ENCODE results near the gene FANCM. TPM values are rescaled to one million over a fixed set of nuclear protein-coding genes. Genes with fewer than 3 reads are reported as not detected.
"Not testable (repeated sequence)": the region's sequence is repeated elsewhere in the genome, so short reads cannot be mapped to it uniquely, and the experiment has no call there.

The FANCM gene
- total and polyA plus RNA-seq, 2 experiments from 2014 or later: 4.1 to 6.7 TPM

DNA sequence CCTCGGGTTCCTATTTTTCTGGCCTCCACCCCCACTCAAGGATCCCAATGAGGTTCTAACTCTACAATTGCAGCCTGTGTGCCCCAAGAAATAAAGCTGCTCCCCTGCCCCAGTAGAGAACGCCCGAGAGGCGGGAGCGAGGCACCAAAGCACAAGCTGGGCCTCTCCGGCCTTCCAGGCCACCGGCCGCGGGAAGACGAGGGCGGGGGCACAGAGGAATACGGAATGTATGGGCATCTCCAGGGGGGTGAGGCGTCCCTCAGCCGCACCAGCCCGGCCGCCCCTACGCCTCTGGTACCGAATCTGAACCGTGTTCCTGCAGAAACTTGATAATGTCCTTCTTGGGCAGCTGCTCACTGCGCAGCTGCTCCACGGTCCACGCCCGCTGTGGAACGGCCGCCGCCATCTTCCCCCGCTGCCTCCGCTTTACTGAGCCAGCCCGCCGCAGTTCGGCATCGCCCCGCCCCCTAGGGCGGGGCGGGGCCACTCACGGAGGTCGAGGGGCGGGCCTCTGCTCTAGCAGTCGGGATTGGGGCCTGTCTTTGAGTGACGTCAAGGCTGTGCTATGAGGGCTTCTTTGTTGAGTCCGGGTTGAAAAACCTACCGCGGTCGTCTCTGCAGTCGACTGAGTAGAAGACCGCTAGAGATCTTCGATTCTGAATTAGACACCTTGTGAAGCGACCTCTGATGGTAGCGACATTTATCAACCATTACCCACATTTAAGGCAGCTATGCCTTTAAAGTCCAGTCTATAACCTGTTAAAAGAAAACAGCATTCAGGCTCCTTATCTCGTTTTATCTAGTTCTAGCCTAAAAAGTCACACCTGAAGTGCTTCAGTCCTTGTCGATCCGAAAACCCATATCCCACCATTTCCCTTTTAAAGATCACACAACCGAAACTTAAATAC is 1.4 kb upstream of the FANCM start, which contains the start of gene FKBP3:
TSS of gene FKBP3 (minus strand) at position 431 of the 908 bp plus-strand sequence. CDS start at position 406, 25 bp downstream.
- H3K4me3 ChIP-seq: peak within 1 kb of the TSS; percentile 90
- in situ Hi-C loops (cut with MboI): no loop called here
- peak within 1 kb of the TSS; percentile 93 for H3K4me2 ChIP-seq (ENCODE audit: unreplicated experiment)
- H3K36me3 ChIP-seq (ENCODE audit: low read depth): 0 out of 2 replicates have a peak, but pooled peaks cover under 1% of the 10 kb centered on the region
- TF ChIP-seq EZH2 (IDR thresholded peaks at IDR 0.05; ENCODE audit: insufficient read depth, poor library complexity, severe bottlenecking): no peak
- no peak for TF ChIP-seq EZH2phosphoT487 (IDR thresholded peaks at IDR 0.05; ENCODE audit: insufficient read depth, low read depth)
- H3K79me2 ChIP-seq (ENCODE audit: insufficient read depth): peaks cover 78% of the 10 kb centered on the region
- peak within 1 kb of the TSS; percentile 93 for H3K9ac ChIP-seq
- no peaks in the 10 kb centered on the region for H3K9me2 ChIP-seq (ENCODE audit: insufficient read depth)
- H4K20me1 ChIP-seq (ENCODE audit: insufficient read depth): no peaks in the 10 kb centered on the region; the same call in 1 of the 2 replicates
- WGBS, 2 experiments (ENCODE audit: low coverage in 1 of 2, low lambda C conversion rate in 2 of 2, missing lambda C conversion rate in 2 of 2): 0 to 1% methylated on average over 49 to 53 of the region's 53 CpGs
- H2AFZ ChIP-seq: peak within 1 kb of the TSS; percentile 100
- H3K27me3 ChIP-seq (replicated peaks; ENCODE audit: insufficient read depth): no peaks in the 10 kb centered on the region
- peak within 1 kb of the TSS; percentile 76 for H3K27ac ChIP-seq
- H3K4me1 ChIP-seq (ENCODE audit: insufficient read depth): peaks cover 21% of the 10 kb centered on the region
- H3K9me3 ChIP-seq (ENCODE audit: low read depth): no peaks in the 10 kb centered on the region
- peaks cover 15% of the 10 kb centered on the region; the same call in 1 of the 2 replicates for H3F3A ChIP-seq (ENCODE audit: insufficient read depth)
- DNase-seq: peak; percentile 100

DNA sequence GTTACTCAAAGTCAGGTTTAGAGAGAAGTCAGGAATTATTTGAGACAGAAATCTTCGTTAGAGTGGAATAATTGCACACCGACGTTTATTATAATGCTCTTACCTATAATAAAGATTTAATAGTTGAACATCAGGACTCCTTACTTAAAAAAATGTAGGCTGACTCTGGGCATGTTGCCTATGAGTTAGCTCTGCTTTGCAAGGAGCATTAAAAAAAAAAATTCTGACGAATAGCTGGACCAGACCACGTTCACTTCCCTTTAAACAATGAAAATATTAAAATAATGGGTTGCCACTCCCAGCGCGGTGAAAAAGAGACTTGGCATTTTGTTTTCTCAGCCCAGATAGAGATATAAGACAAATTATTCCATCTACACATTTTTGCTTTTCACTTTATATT is 574 bp upstream of the FANCM start:
- Histone ChIP-seq H4K20me1 (ENCODE audit: insufficient read depth) (no peaks in the 10 kb centered on the region; the same call in 1 of the 2 replicates), H3K27me3 (replicated peaks; ENCODE audit: insufficient read depth) (no peaks in the 10 kb centered on the region), H3K9me3 (ENCODE audit: low read depth) (no peaks in the 10 kb centered on the region), H3K79me2 (ENCODE audit: insufficient read depth) (peaks cover 78% of the 10 kb centered on the region), H3F3A (ENCODE audit: insufficient read depth) (peaks cover 15% of the 10 kb centered on the region; the same call in 1 of the 2 replicates), H3K9me2 (ENCODE audit: insufficient read depth) (no peaks in the 10 kb centered on the region), H3K36me3 (ENCODE audit: low read depth) (no peaks in the 10 kb centered on the region), H3K9ac (peak overlapping the region; percentile 93), H3K27ac (peak overlapping the region; percentile 76), H3K4me2 (ENCODE audit: unreplicated experiment) (peak overlapping the region; percentile 93), H2AFZ (peak overlapping the region; percentile 100), H3K4me3 (peak overlapping the region; percentile 90), H3K4me1 (ENCODE audit: insufficient read depth) (peaks cover 21% of the 10 kb centered on the region)
- 0 to 1% methylated on average over 7 of the region's 7 CpGs for WGBS, 2 experiments (ENCODE audit: low coverage in 1 of 2, low lambda C conversion rate in 2 of 2, missing lambda C conversion rate in 2 of 2)
- TF ChIP-seq EZH2 (IDR thresholded peaks at IDR 0.05; ENCODE audit: insufficient read depth, poor library complexity, severe bottlenecking): no peak
- no peak for TF ChIP-seq EZH2phosphoT487 (IDR thresholded peaks at IDR 0.05; ENCODE audit: insufficient read depth, low read depth)
- in situ Hi-C loops (cut with MboI): no loop called here
- DNase-seq: peak; percentile 72

DNA sequence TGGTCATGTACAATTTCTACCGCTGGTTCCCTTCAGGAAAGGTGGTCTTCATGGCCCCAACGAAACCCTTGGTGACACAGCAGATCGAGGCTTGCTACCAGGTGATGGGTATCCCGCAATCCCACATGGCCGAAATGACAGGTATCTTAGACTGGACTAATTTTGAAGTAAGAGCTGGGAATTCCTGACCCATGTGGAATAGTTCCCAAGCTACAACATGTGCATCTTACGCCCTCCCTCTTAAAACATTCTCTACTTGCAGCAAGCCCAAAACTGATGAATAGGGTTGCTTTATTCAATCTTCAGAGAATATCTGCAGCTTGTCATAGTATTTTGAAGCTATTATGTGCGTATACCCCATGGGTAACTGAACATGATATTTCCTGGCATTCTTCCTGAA is 669 bp downstream of the FANCM start:
- peaks cover 74% of the 10 kb centered on the region for H3K79me2 ChIP-seq (ENCODE audit: insufficient read depth)
- H3K9me2 ChIP-seq (ENCODE audit: insufficient read depth): no peaks in the 10 kb centered on the region
- DNase-seq: peak; percentile 34
- no peak for TF ChIP-seq EZH2phosphoT487 (IDR thresholded peaks at IDR 0.05; ENCODE audit: insufficient read depth, low read depth)
- no peak for TF ChIP-seq EZH2 (IDR thresholded peaks at IDR 0.05; ENCODE audit: insufficient read depth, poor library complexity, severe bottlenecking)
- no peaks in the 10 kb centered on the region for H3K9me3 ChIP-seq (ENCODE audit: low read depth)
- H3K9ac ChIP-seq: peak overlapping the region; percentile 71
- H3F3A ChIP-seq (ENCODE audit: insufficient read depth): peaks cover 15% of the 10 kb centered on the region; the same call in 1 of the 2 replicates
- H3K4me1 ChIP-seq (ENCODE audit: insufficient read depth): peaks cover 21% of the 10 kb centered on the region
- no peaks in the 10 kb centered on the region for H4K20me1 ChIP-seq (ENCODE audit: insufficient read depth)
- peak overlapping the region; percentile 90 for H3K4me3 ChIP-seq
- peak overlapping the region; percentile 100 for H2AFZ ChIP-seq
- in situ Hi-C loops (cut with MboI): no loop called here
- peak overlapping the region; percentile 93 for H3K4me2 ChIP-seq (ENCODE audit: unreplicated experiment)
- H3K36me3 ChIP-seq (ENCODE audit: low read depth): no peaks in the 10 kb centered on the region
- peak overlapping the region; percentile 55 for H3K27ac ChIP-seq
- 0 to 1% methylated on average over 7 of the region's 7 CpGs for WGBS, 2 experiments (ENCODE audit: low coverage in 1 of 2, low lambda C conversion rate in 2 of 2, missing lambda C conversion rate in 2 of 2)
- no peaks in the 10 kb centered on the region for H3K27me3 ChIP-seq (replicated peaks; ENCODE audit: insufficient read depth)

DNA sequence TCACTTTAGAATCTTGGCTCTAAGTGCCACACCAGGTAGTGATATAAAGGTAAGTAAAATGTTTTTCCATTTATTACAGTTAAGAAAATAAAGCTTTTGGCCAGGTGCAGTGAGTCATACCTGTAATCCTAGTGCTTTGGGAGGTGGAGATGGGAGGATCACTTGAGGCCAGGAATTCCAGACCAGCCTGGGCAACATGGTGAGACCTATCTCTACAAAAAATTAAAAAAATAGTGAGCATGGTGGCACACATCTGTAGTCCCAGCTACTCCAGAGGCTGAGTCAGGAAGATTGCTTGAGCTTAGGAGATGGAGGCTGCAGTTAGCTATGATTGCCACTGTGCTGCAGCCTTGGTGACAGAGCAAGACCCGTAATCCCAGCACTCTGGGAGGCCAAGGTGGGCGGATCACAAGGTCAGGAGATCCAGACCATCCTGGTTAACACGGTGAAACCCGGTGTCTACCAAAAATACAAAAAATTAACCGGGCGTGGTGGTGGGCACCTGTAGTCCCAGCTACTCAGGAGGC is 5.0 kb downstream of the FANCM start:
- TF ChIP-seq EZH2 (IDR thresholded peaks at IDR 0.05; ENCODE audit: insufficient read depth, poor library complexity, severe bottlenecking) (no peak), EZH2phosphoT487 (IDR thresholded peaks at IDR 0.05; ENCODE audit: insufficient read depth, low read depth) (no peak)
- in situ Hi-C loops (cut with MboI): no loop called here
- H3K27me3 ChIP-seq (replicated peaks; ENCODE audit: insufficient read depth): no peaks in the 10 kb centered on the region
- peaks cover 16% of the 10 kb centered on the region for H3K4me1 ChIP-seq (ENCODE audit: insufficient read depth)
- no peak overlapping the region for H3K27ac ChIP-seq
- no peak overlapping the region for H3K4me2 ChIP-seq (ENCODE audit: unreplicated experiment)
- no peaks in the 10 kb centered on the region for H3K36me3 ChIP-seq (ENCODE audit: low read depth)
- DNase-seq: no peak
- no peaks in the 10 kb centered on the region for H3K9me2 ChIP-seq (ENCODE audit: insufficient read depth)
- no peaks in the 10 kb centered on the region for H4K20me1 ChIP-seq (ENCODE audit: insufficient read depth)
- no peak overlapping the region for H2AFZ ChIP-seq
- 91 to 94% methylated on average over 6 of the region's 6 CpGs for WGBS, 2 experiments (ENCODE audit: low coverage in 1 of 2, low lambda C conversion rate in 2 of 2, missing lambda C conversion rate in 2 of 2)
- H3K4me3 ChIP-seq: no peak overlapping the region
- H3K79me2 ChIP-seq (ENCODE audit: insufficient read depth): peaks cover 48% of the 10 kb centered on the region
- H3F3A ChIP-seq (ENCODE audit: insufficient read depth): peaks cover 10% of the 10 kb centered on the region; the same call in 1 of the 2 replicates
- H3K9me3 ChIP-seq (ENCODE audit: low read depth): no peaks in the 10 kb centered on the region
- no peak overlapping the region for H3K9ac ChIP-seq

DNA sequence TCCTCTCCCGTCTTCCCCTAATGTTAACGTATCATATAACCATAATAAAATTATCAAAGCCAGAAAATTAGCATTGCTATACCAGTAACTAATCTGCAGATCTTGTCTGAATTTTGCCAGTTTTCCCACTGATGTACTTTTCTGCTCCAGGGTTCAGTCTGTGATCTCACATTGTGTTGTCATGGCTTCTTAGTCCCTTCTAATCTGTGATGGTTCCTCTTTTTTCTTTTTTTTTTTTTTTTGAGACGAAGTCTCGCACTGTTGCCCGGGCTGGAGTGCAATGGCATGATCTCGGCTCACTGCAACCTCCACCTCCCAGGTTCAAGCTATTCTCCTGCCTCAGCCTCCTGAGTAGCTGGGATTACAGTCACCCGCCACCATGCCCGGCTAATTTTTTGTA is 6.4 kb downstream of the FANCM start:
- in situ Hi-C loops (cut with MboI); H2AFZ ChIP-seq; H3K9me3 ChIP-seq (ENCODE audit: low read depth); H4K20me1 ChIP-seq (ENCODE audit: insufficient read depth); H3K4me3 ChIP-seq; H3K4me1 ChIP-seq (ENCODE audit: insufficient read depth); H3K27ac ChIP-seq; H3K4me2 ChIP-seq (ENCODE audit: unreplicated experiment); H3F3A ChIP-seq (ENCODE audit: insufficient read depth); H3K27me3 ChIP-seq (replicated peaks; ENCODE audit: insufficient read depth); H3K36me3 ChIP-seq (ENCODE audit: low read depth); DNase-seq; H3K9me2 ChIP-seq (ENCODE audit: insufficient read depth); H3K9ac ChIP-seq: not testable (repeated sequence)
- 90 to 91% methylated on average over 5 to 8 of the region's 8 CpGs for WGBS, 2 experiments (ENCODE audit: low coverage in 1 of 2, low lambda C conversion rate in 2 of 2, missing lambda C conversion rate in 2 of 2)
- peaks cover 39% of the 10 kb centered on the region for H3K79me2 ChIP-seq (ENCODE audit: insufficient read depth)
